Right atrium auricular region (tissue), 2 donors: Measurements from ENCODE around the gene KRTAP10-12. TPM values are rescaled to one million over a fixed set of nuclear protein-coding genes. Genes with fewer than 3 reads are reported as not detected.

Source experiments
- DNase-seq: peaks from one replicate; pipeline ENCODE4 v3.0.0-alpha.2; 2019; ENCODE audit warnings: low spot score
- H3K27ac ChIP-seq, 2 donors: fragments of 200-600 bp; sonication (generic); 1 replicate in 1 of 2; 2 replicates in 1 of 2; pipeline ENCODE4 v1.5.1; 2016 to 2019
- H3K27me3 ChIP-seq, 2 donors: fragments of 200-600 bp; sonication (generic); one replicate each; pipeline versions ENCODE4 v1.5.1 to v1.6.0; 2017 to 2019
- H3K36me3 ChIP-seq: fragments of 200-600 bp; sonication (generic); one replicate; pipeline ENCODE4 v1.5.1; 2016
- H3K4me1 ChIP-seq, 2 donors: fragments of 200-600 bp; sonication (generic); one replicate each; pipeline versions ENCODE4 v1.5.1 to v1.6.0; 2017 to 2019
- H3K4me3 ChIP-seq, 2 donors: fragments of 200-600 bp; sonication (generic); 1 replicate in 1 of 2; 2 replicates in 1 of 2; pipeline ENCODE4 v1.5.1; 2017 to 2019; ENCODE audit warnings: mild to moderate bottlenecking in 1 of 2, moderate library complexity in 1 of 2
- H3K9me3 ChIP-seq, 2 donors: fragments of 200-600 bp; sonication (generic); one replicate each; pipeline ENCODE4 v1.5.1; 2019
- total RNA-seq, 2 donors: library from RNA; depleted of rRNA; stranded (reverse); fragments of >200 nt; gene quantifications; one replicate each; pipeline ENCODE4 v1.1.0, GENCODE V29; 2016
- TF ChIP-seq, protein P1 (sequence below), 2 donors: fragments of 200-600 bp; sonication (generic); IDR thresholded peaks; one replicate each; pipeline ENCODE4 v1.5.1; 2019; ENCODE audit warnings: antibody characterized with exemption in 2 of 2

KRTAP10-12 gene
- total RNA-seq, 2 donors from 2014 or later, result not detected

GRCh38 chr21:44716984-44717383 lies 20.0 kb downstream of the KRTAP10-12 start:
- peaks cover 0 to 4% of the 10 kb centered on the region in 2 donors for H3K4me1 ChIP-seq
- no peak overlapping the region for H3K27ac ChIP-seq
- no peak for DNase-seq
- H3K9me3 ChIP-seq, result no peaks in the 10 kb centered on the region
- peaks cover 0 to 13% of the 10 kb centered on the region in 2 donors for H3K27me3 ChIP-seq
- H3K4me3 ChIP-seq, result no peak overlapping the region
- no peaks in the 10 kb centered on the region for H3K36me3 ChIP-seq
- TF ChIP-seq, protein P1, sequence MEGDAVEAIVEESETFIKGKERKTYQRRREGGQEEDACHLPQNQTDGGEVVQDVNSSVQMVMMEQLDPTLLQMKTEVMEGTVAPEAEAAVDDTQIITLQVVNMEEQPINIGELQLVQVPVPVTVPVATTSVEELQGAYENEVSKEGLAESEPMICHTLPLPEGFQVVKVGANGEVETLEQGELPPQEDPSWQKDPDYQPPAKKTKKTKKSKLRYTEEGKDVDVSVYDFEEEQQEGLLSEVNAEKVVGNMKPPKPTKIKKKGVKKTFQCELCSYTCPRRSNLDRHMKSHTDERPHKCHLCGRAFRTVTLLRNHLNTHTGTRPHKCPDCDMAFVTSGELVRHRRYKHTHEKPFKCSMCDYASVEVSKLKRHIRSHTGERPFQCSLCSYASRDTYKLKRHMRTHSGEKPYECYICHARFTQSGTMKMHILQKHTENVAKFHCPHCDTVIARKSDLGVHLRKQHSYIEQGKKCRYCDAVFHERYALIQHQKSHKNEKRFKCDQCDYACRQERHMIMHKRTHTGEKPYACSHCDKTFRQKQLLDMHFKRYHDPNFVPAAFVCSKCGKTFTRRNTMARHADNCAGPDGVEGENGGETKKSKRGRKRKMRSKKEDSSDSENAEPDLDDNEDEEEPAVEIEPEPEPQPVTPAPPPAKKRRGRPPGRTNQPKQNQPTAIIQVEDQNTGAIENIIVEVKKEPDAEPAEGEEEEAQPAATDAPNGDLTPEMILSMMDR (IDR thresholded peaks at IDR 0.05), result no peak

DNA sequence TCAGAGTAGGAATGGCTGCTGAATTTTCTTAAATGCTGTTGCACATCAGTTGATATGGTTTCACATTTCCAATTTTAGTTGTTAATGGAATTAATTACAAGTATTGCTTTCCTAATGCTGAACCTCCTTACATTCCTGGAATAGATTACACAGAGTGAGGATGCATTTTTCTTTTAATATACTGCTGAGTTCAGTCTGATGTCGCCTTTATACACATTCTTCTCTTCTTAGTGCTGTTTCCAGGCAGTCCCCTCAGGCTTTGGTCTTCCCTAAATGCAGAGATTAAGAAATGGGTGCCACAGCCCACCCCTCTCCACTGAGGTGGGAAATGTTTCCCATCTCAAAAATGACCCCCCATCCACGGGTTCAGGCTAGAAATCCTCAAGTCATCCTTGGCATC lies 21.1 kb downstream of the KRTAP10-12 start:
- TF ChIP-seq, protein P1 (IDR thresholded peaks at IDR 0.05), result no peak
- Histone ChIP-seq H3K27me3 (peaks cover 0 to 3% of the 10 kb centered on the region in 2 donors), H3K36me3 (no peaks in the 10 kb centered on the region), H3K27ac (no peak overlapping the region), H3K9me3 (no peaks in the 10 kb centered on the region), H3K4me3 (no peak overlapping the region), H3K4me1 (peaks cover 0 to 3% of the 10 kb centered on the region in 2 donors)
- DNase-seq, result no peak

GRCh38 chr21:44718571-44718970 lies 21.6 kb downstream of the KRTAP10-12 start:
- DNase-seq, result no peak
- H3K27ac ChIP-seq, result no peak overlapping the region
- peaks cover 0 to 8% of the 10 kb centered on the region in 2 donors for H3K4me1 ChIP-seq
- no peak overlapping the region for H3K4me3 ChIP-seq
- peaks cover 0 to 5% of the 10 kb centered on the region in 2 donors for H3K27me3 ChIP-seq
- H3K36me3 ChIP-seq, result no peaks in the 10 kb centered on the region
- H3K9me3 ChIP-seq, result no peaks in the 10 kb centered on the region
- TF ChIP-seq, protein P1 (IDR thresholded peaks at IDR 0.05), result no peak

GRCh38 chr21:44720170-44720569 lies 23.2 kb downstream of the KRTAP10-12 start:
- H3K27me3 ChIP-seq, result peaks cover 0 to 14% of the 10 kb centered on the region in 2 donors
- H3K4me1 ChIP-seq, result peaks cover 0 to 10% of the 10 kb centered on the region in 2 donors
- H3K9me3 ChIP-seq, result no peaks in the 10 kb centered on the region
- H3K27ac ChIP-seq, result peak overlapping the region in 1 of 2 donors; percentile 31
- TF ChIP-seq, protein P1 (IDR thresholded peaks at IDR 0.05), result no peak
- H3K4me3 ChIP-seq, result no peak overlapping the region
- no peaks in the 10 kb centered on the region for H3K36me3 ChIP-seq
- no peak for DNase-seq

DNA sequence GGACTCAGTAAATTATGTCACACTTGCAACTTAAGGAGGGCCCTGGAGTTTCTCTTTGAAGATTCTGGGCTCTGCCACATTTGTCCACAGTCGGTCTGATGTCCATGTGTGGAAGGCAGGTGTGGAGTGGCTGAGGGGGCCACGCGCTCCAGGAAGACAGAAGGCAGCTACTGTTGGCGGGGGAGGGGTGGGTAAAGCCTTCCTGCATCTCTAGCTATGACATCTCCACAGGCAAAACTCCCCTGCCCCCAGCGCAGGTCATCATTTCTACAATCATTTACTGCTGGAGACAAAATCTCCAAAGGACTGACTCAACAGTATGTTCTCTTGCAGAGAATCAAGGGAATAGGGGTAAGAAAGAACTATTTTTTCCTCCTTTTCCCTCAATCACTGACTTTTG lies 25.8 kb downstream of the KRTAP10-12 start:
- Histone ChIP-seq H3K27me3 (peaks cover 0 to 14% of the 10 kb centered on the region in 2 donors), H3K4me1 (peaks cover 0 to 10% of the 10 kb centered on the region in 2 donors), H3K36me3 (no peaks in the 10 kb centered on the region), H3K9me3 (no peaks in the 10 kb centered on the region), H3K27ac (no peak overlapping the region), H3K4me3 (no peak overlapping the region)
- TF ChIP-seq, protein P1 (IDR thresholded peaks at IDR 0.05), result no peak
- DNase-seq, result no peak
